ENCODE measurements around the gene GREB1. TPM values are rescaled to one million over a fixed set of nuclear protein-coding genes. Genes with fewer than 3 reads are reported as not detected.

The GREB1 gene
- total RNA-seq, 1 donor from 2014 or later, result 2.3 TPM

GRCh38 chr2:11640132-11640531 is 106.3 kb downstream of the GREB1 start:
- H3K27me3 ChIP-seq (ENCODE audit: low read depth), result no peaks in the 10 kb centered on the region
- no peak for ATAC-seq
- no peak overlapping the region for H3K4me3 ChIP-seq
- H3K9me3 ChIP-seq, result no peaks in the 10 kb centered on the region
- H3K36me3 ChIP-seq, result no peaks in the 10 kb centered on the region
- H3K4me1 ChIP-seq, result no peaks in the 10 kb centered on the region
- DNase-seq, result no peak
- H3K27ac ChIP-seq, result no peak overlapping the region
- intact Hi-C loops (cut with DNase I), result no loop called here
- TF ChIP-seq, protein P1, sequence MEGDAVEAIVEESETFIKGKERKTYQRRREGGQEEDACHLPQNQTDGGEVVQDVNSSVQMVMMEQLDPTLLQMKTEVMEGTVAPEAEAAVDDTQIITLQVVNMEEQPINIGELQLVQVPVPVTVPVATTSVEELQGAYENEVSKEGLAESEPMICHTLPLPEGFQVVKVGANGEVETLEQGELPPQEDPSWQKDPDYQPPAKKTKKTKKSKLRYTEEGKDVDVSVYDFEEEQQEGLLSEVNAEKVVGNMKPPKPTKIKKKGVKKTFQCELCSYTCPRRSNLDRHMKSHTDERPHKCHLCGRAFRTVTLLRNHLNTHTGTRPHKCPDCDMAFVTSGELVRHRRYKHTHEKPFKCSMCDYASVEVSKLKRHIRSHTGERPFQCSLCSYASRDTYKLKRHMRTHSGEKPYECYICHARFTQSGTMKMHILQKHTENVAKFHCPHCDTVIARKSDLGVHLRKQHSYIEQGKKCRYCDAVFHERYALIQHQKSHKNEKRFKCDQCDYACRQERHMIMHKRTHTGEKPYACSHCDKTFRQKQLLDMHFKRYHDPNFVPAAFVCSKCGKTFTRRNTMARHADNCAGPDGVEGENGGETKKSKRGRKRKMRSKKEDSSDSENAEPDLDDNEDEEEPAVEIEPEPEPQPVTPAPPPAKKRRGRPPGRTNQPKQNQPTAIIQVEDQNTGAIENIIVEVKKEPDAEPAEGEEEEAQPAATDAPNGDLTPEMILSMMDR (IDR thresholded peaks at IDR 0.05), result no peak

DNA sequence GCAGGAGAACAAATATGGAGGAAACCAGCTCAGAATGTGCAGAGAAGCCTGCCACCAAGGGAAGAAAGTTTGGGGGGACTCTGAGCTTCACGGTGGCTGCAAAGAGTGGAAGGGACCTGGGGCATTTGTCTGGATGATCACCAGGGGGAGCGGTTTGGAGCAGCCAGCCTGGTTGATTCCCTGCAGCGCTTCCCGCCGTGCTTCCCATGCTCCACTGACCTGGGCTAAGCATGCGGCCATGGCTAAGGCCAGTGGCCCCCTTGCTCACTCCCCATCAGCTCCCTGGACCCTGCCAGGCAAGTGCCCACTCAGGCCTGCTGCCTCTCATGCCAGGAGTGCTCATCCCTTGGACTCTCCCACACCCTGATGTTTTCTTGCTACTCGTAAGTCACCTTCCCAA is 109.1 kb downstream of the GREB1 start:
- no peak overlapping the region for H3K27ac ChIP-seq
- TF ChIP-seq, protein P1 (IDR thresholded peaks at IDR 0.05), result no peak
- no peaks in the 10 kb centered on the region for H3K36me3 ChIP-seq
- DNase-seq (no peak), ATAC-seq (no peak)
- H3K4me3 ChIP-seq, result no peak overlapping the region
- no peaks in the 10 kb centered on the region for H3K9me3 ChIP-seq
- H3K27me3 ChIP-seq (ENCODE audit: low read depth), result no peaks in the 10 kb centered on the region
- H3K4me1 ChIP-seq, result no peaks in the 10 kb centered on the region
- intact Hi-C loops (cut with DNase I), result no loop called here

DNA sequence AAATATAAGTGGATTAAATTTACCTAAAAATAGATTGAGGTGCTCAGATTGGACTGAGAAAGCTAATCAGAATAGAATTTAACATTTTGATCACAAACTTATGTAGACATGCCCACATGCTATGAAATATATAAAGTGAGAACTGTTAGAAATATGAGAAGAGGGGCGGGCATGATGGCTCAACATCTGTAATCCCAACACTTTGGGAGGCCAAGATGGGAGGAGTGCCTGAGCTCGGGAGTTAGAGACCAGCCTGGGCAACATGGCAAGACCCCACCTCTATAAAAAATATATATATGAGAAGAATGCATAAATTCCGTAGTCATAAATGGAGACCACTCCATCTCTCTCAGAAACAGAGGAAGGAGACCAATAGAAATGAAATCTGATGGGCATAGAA is 110.4 kb downstream of the GREB1 start:
- Histone ChIP-seq H3K27me3 (ENCODE audit: low read depth) (no peaks in the 10 kb centered on the region), H3K9me3 (no peaks in the 10 kb centered on the region), H3K4me1 (no peaks in the 10 kb centered on the region), H3K4me3 (no peak overlapping the region), H3K27ac (no peak overlapping the region), H3K36me3 (no peaks in the 10 kb centered on the region)
- TF ChIP-seq, protein P1 (IDR thresholded peaks at IDR 0.05), result no peak
- ATAC-seq, result no peak
- no peak for DNase-seq
- intact Hi-C loops (cut with DNase I), result no loop called here

DNA sequence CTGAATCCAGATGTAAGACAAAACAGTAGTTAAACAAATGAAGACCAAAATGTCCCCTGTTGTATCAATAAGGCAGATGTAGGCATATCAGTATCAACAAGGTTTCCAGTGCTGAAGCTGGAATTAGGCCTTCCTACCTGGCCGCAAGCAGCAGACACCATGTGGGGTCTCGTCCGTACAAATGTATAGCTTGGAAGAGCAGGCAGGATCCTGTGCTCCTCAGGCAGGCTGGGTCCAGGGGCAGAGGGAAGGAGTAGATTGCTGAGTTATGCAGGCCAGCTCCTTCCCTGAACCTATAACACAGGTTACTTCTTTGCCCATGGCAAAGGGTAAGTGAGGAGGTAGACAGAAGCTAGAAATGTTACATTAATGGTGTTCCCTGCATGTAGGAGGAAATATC is 112.7 kb downstream of the GREB1 start:
- TF ChIP-seq, protein P1 (IDR thresholded peaks at IDR 0.05), result no peak
- no peaks in the 10 kb centered on the region for H3K4me1 ChIP-seq
- ATAC-seq (no peak), DNase-seq (no peak)
- no peak overlapping the region for H3K27ac ChIP-seq
- H3K9me3 ChIP-seq, result no peaks in the 10 kb centered on the region
- intact Hi-C loops (cut with DNase I), result no loop called here
- no peaks in the 10 kb centered on the region for H3K27me3 ChIP-seq (ENCODE audit: low read depth)
- H3K4me3 ChIP-seq, result no peak overlapping the region
- no peaks in the 10 kb centered on the region for H3K36me3 ChIP-seq

DNA sequence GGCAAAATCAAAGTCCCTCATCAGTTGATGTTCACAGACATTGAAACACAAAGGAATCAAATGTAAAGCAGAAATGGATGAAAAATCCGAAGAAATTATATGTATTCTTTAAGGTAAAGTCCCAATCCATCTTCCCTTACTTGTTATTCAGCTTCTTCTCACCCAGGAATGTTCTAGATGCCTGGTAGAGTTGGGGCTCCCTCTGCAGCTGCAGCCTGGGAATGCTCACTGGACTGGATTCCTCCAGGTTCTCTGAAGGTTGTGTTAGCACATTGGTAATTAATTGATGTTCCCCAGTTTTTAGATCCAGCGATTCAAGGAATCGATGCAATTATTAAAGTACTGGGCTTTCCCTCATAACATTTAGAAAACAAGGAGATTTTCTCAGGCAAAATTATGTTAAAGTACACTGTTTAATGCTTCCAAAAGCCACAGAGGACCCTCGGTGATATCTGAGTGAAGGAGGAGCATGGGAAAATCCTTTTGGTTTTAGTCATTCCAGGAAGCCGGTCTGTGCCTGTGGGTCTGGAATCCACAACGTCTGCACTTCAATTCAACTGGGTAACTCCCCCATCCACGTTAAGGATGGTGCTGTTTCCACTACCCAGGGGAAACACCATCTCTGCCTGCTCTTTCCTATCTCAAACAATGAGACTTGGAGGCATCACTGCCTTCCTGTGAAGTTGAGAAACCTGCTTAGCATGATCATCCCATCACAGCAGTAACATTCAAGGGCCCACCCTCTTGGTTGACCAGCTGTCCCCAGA is 114.2 kb downstream of the GREB1 start:
- Histone ChIP-seq H3K27me3 (ENCODE audit: low read depth) (no peaks in the 10 kb centered on the region), H3K27ac (no peak overlapping the region), H3K4me3 (no peak overlapping the region), H3K9me3 (no peaks in the 10 kb centered on the region), H3K4me1 (no peaks in the 10 kb centered on the region), H3K36me3 (no peaks in the 10 kb centered on the region)
- DNase-seq (no peak), ATAC-seq (no peak)
- intact Hi-C loops (cut with DNase I), result no loop called here
- TF ChIP-seq, protein P1 (IDR thresholded peaks at IDR 0.05), result no peak
